KOPT-K1 (cell line): Measurements from ENCODE around the gene IQCC.

Source experiments
- H3K27ac ChIP-seq: fragments of 200-600 bp; sonication (generic); 2 replicates; pipeline ENCODE4 v1.5.1; 2016; ENCODE audit warnings: antibody characterized with exemption, mild to moderate bottlenecking, low read depth, low read length; ENCODE audit not compliant: poor library complexity, severe bottlenecking
- H3K36me3 ChIP-seq: fragments of 200-600 bp; sonication (generic); 2 replicates; pipeline ENCODE4 v1.5.1; 2017; ENCODE audit warnings: antibody characterized with exemption, mild to moderate bottlenecking, low read length, moderate library complexity; ENCODE audit not compliant: insufficient read depth
- H3K9me3 ChIP-seq: fragments of 200-600 bp; sonication (generic); 2 replicates; pipeline ENCODE4 v1.5.1; 2017; ENCODE audit warnings: antibody characterized with exemption, low read length, mild to moderate bottlenecking; ENCODE audit not compliant: insufficient read depth, poor library complexity, severe bottlenecking

IQCC gene

DNA sequence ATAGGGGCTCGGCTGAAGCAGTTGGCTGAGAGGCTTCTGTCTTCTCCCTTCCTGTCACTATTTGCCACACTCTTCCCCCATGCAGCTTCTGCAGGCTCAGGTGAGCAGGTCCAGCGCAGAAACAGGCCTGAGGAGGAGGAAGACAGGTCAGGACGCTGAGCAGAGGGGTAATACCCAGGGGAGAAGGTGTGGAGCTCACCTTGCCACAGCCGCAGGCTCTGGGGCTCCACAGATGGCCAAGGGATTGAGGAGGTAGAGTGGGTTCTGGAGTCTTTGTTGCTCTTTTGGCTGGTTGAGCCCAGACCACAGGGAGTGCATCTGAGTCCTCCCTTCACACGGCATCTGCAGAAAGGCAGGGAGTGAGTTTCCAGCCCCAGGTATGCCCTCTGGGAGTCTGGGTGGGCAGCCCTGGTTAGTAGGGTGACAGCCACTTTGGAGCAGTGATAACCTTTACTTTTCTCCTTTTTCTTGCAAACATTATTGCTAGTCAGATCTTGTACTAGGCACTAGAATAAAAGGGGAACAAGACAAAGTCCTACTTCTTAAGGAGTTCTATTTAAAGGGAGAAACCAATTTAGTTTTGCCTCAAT, 26.5 kb downstream of the IQCC start:
- Histone ChIP-seq H3K36me3 (peaks cover 64% of the 10 kb centered on the region), H3K9me3 (no peaks in the 10 kb centered on the region), H3K27ac (no peak overlapping the region)

- H3K36me3 ChIP-seq: peaks cover 56% of the 10 kb centered on the region
- H3K27ac ChIP-seq: no peak overlapping the region
Observed at GRCh38 chr1:32232558-32233304, 27.3 kb downstream of the IQCC start.

DNA sequence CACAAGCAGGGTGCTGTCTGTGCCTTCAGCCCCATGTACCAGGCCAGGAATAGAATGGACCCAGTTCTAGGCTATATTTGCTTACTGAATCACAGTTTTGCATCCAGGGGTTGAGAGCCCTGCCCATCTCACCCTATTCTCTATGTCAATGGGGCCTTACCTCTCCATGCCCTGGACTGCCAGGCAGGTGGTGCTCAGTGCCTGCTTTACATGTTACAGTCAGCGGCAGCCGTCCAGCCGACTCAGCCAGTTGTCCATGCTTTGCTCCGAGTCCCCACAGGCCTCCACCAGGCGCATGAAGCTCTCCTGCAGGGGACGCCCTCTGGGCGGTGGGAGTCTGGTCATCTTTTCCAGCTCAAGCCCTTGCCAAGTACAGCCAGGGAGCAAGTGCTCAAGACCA, 29.3 kb downstream of the IQCC start:
- no peak overlapping the region for H3K27ac ChIP-seq
- peaks cover 35% of the 10 kb centered on the region for H3K36me3 ChIP-seq
- no peaks in the 10 kb centered on the region for H3K9me3 ChIP-seq

More at GRCh38 chr1:32232558-32233304, 27.3 kb downstream of the IQCC start:
- no peaks in the 10 kb centered on the region for H3K9me3 ChIP-seq

- no peaks in the 10 kb centered on the region for H3K9me3 ChIP-seq
- peaks cover 5% of the 10 kb centered on the region; the same call in 1 of the 2 replicates for H3K36me3 ChIP-seq
- no peak overlapping the region for H3K27ac ChIP-seq
Observed at GRCh38 chr1:32239337-32239736, 33.9 kb downstream of the IQCC start.

- H3K36me3 ChIP-seq: peaks cover under 1% of the 10 kb centered on the region; the same call in 1 of the 2 replicates
- no peak overlapping the region for H3K27ac ChIP-seq
- H3K9me3 ChIP-seq: no peaks in the 10 kb centered on the region
Observed at GRCh38 chr1:32239790-32240139, 34.3 kb downstream of the IQCC start.

DNA sequence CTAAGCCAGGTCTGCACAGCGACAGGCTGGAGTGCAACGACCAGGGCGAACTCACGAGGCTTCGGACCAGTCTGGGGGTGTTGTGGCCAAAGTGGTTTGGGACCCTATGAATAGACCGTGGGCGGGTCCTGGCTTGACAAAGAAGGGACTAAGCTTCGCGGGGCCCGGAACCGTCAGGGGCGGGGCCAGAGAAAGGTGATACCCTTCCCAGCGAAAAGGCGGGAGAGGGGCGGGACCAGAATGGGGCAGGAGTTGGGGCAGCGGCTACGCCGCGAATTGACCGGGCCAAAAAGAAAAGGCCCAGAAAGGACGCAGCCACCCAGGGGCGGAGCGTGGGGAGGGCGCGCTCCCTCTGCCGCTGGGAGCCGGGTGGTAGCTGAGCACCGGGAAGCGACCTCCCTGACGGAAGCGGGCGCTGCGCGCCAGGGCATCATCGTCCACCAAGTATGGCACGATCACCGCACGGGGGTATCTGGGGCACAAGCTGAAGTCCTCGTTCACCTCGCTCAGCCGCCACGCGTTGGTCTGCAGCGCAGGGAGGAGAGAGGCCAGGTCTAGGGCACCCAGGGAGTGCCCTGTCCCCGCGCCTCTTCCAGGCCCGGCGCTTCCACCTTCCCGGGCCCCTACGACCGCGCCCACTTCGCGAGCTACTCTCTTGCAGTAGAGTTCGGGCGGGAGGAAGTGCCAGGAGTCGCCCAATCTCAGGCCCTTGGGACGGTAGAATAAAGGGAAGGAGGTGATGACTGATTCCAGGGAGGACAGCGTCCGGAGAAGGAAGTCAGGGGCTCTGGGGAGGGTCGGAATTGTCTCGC, 34.9 kb downstream of the IQCC start:
- Histone ChIP-seq H3K36me3 (no peaks in the 10 kb centered on the region), H3K27ac (peak overlapping the region; percentile 35), H3K9me3 (no peaks in the 10 kb centered on the region)

DNA sequence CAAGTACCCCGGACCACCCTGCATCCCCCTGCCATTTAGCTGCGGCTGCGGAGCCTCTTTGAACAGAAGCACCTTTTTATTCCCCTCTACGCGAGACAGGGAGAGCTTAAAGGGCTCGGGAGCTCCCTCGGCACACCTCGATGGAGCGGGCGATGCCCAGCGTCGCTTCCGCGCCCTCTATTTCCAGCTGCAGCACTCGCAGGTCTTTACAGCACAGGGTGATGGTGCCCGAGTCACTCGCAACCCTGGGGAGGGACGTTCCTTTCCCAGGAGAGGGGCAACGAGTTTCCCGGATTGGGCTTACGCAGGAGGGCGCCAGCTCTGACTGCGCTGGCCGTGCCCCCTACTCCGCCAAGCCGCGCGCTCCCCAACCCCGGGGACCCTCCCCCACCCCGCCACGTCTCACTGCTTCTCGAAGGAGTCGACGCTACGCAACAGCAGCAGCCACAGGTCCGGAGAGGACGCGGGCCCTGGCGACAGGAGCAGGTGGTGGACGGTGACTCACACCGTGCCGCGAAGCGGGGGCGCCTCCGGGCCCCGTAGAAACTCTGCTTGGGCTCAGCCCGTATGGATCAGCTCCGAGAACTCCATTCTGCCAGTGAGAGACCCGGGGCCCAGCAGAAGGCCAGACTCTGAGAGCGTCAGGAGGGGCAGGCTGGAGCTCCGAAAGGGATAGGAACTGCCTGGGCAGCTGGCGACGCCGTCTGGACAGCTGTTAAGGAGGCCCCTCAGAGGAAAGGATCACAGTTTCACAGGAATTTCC, 35.7 kb downstream of the IQCC start:
- Histone ChIP-seq H3K27ac (no peak overlapping the region), H3K9me3 (no peaks in the 10 kb centered on the region), H3K36me3 (no peaks in the 10 kb centered on the region)

DNA sequence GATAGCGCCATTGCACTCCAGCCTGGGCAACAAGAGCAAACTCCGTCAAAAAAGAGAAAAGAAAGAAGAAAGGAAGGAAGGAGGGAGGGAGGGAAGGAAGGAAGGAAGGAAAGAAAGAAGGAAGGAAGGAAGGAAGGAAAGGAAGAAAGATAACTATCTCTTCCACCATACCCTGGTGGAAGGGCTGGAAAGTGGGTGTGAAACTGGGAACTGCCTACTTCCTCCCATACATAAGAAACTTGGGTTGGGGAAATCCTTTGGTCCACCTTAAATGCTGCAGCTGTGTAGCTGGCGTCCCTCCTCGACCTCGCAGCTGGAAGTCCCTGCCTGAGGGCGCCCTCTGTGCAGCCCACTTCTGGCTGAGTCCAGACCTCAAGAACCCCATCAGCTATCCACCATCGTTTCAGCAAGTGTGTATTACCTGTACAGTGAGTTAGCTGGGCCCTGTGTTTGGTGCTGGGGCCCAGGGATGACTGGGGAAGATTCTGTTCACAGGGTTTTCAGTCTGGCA, 36.9 kb downstream of the IQCC start:
- Histone ChIP-seq H3K9me3 (no peaks in the 10 kb centered on the region), H3K36me3 (no peaks in the 10 kb centered on the region), H3K27ac (no peak overlapping the region)

DNA sequence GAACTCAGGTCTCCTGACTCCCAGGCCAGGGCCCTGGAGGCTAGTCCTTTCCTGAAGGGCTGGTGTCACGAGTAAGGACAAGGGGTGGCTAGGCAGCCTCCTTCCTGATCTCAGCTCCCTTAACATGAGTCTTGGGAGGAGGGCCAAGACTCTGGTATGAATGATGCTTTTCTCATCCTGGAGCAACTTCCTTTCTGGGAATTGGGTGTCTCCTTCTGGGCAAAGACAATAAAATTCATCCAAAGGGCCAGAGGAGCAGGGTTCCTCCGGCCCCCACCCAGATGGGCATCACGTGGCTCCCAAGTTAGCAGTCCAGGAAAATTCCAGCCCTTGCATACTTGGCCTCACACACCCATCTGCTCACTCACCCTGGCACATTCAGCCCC, 41.4 kb downstream of the IQCC start, which contains the start of gene FAM167B:
Gene FAM167B, plus strand, starts transcription at position 335 of the 386 bp plus-strand sequence. CDS start 200 bp downstream, outside the sequence.
- H3K9me3 ChIP-seq: no peaks in the 10 kb centered on the region
- peak within 1 kb of the TSS; percentile 94 for H3K27ac ChIP-seq

DNA sequence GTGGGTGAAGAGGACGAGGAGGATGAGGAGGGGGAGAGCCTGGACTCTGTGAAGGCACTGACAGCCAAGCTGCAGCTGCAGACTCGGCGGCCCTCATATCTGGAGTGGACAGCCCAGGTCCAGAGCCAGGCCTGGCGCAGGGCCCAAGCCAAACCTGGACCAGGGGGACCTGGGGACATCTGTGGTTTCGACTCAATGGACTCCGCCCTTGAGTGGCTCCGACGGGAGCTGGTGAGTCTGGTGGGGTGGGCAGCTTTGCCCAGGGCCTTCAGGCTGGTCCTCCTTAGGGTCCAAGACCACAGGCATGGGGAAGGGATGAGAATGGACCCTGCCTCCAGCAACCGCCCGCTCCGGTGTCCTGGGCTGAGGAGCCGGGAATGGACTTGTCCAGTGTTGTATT, 42.0 kb downstream of the IQCC start:
- Histone ChIP-seq H3K36me3 (no peaks in the 10 kb centered on the region), H3K9me3 (no peaks in the 10 kb centered on the region), H3K27ac (peak overlapping the region; percentile 94)

More for the DNA sequence above, 41.4 kb downstream of the IQCC start, which contains the start of gene FAM167B:
- H3K36me3 ChIP-seq: no peaks in the 10 kb centered on the region

DNA sequence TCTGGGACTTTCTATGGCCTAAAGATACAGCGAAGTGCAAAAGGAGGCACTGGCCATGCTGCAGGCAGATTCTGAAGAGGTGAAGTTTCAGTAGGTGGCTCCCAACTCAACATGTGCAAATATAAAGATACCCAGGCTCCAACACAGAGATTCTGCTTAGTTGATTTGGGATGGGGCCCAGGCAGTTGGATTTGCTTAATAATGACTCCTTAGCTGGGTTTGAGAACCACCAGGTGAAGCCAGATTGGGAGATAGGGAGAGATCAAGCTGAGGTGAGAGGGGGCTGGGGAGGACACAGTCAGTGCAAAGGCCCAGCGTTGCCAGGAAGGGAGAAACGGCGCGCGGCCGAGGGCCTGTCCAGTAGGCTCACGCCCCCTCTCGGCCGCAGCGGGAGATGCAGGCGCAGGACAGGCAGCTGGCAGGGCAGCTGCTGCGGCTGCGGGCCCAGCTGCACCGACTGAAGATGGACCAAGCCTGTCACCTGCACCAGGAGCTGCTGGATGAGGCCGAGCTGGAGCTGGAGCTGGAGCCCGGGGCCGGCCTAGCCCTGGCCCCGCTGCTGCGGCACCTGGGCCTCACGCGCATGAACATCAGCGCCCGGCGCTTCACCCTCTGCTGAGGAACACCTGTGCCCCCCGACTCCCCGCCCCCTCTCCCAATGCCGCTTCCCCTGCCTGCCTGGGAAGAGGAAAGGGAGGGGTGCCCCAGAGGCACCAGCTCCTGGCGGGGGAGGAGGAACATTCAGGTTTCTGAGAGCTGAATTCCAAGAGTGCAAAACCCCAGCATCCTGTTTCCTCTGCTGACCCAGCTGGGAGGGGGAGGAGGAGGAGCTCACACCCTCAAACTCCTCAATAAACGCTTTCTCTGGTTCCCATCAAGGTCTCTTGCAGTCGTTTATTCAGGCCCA, 42.8 kb downstream of the IQCC start:
- H3K36me3 ChIP-seq: no peaks in the 10 kb centered on the region
- H3K27ac ChIP-seq: peak overlapping the region; percentile 94
- H3K9me3 ChIP-seq: no peaks in the 10 kb centered on the region

GRCh38 chr1:32249831-32250525, 44.5 kb downstream of the IQCC start:
- no peaks in the 10 kb centered on the region for H3K9me3 ChIP-seq
- peak overlapping the region; percentile 94 for H3K27ac ChIP-seq
- no peaks in the 10 kb centered on the region for H3K36me3 ChIP-seq

GRCh38 chr1:32250893-32251716, 45.6 kb downstream of the IQCC start, which contains the start of gene LCK:
Gene LCK (plus strand): TSS chr1:32251265. CDS start chr1:32274330, 23,065 bp downstream.
- H3K27ac ChIP-seq: peak within 1 kb of the TSS; percentile 94
- no peaks in the 10 kb centered on the region for H3K36me3 ChIP-seq
- no peaks in the 10 kb centered on the region for H3K9me3 ChIP-seq
